Measurements from ENCODE around the gene POU6F2. TPM values are rescaled to one million over a fixed set of nuclear protein-coding genes. Genes with fewer than 3 reads are reported as not detected.

The POU6F2 gene
- total RNA-seq, 3 donors from 2014 or later = under 0.01 TPM; not detected in 2

DNA sequence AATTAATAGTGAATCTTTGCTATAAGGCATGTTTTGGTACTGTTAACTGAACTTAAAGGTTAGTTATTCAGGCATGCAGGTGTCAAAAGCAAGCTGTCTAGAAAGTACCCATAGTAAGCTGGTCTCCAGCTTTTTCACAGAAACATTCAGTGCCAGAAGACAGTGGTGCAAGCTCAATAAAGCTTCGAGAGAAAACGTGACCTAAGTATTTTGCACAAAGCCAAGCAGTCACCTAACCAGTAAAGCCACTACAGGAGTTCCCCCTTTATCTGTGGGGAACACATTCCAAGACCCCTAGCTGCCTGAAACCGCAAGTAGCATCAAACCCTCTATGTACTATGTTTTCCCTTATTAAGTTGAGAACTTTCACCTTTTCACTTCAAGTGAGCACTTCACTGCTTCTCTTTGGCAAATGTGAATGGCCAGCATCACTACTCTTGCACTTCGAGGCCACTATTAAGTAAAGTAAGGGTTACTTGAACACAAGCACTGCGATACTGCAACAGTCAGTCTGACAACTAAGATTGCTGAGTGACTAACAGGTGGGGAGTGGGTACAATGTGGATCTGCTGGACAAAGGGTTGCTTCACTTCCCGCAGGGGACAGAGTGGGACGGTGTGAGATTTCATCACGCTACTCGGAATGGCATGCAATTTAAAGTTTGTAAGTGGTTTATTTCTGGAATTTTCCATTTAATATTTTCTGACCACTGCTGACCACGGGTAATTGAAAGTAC is 334.7 kb downstream of the POU6F2 start:
- H3K27ac ChIP-seq = no peak overlapping the region
- TF ChIP-seq POLR2AphosphoS5 (IDR thresholded peaks at IDR 0.05) = no peak
- intact Hi-C loops (cut with DNase I; ENCODE audit: low total_unique reads) = no loop called here
- no peaks in the 10 kb centered on the region for H3K27me3 ChIP-seq
- H3K9me3 ChIP-seq = no peaks in the 10 kb centered on the region
- H3K4me3 ChIP-seq = no peak overlapping the region
- no peaks in the 10 kb centered on the region for H3K36me3 ChIP-seq
- no peak for DNase-seq (ENCODE audit: low spot score in 2 of 2)
- no peaks in the 10 kb centered on the region for H3K4me1 ChIP-seq

DNA sequence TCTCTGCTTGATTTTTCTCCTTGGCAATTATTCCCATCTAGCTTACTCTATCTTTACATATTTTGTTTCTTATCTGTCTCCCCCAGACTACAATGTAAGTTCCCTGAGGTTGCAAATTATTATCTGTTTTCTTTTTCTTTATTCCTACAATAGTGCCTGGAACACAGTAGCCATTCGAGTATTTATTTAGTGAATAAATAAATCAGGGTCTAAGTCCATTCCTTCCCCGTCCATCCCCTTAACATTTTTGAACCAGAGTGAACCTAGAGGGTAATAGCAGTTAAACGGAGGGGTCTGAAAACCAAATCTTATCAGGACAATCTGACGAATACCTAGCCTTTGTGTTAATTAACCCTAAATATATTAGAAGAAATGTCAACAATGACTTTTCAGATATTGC is 335.7 kb downstream of the POU6F2 start:
- H3K27ac ChIP-seq = no peak overlapping the region
- H3K9me3 ChIP-seq = no peaks in the 10 kb centered on the region
- H3K36me3 ChIP-seq = no peaks in the 10 kb centered on the region
- no peak for DNase-seq (ENCODE audit: low spot score in 2 of 2)
- no peak overlapping the region for H3K4me3 ChIP-seq
- no peaks in the 10 kb centered on the region for H3K27me3 ChIP-seq
- TF ChIP-seq, protein P1, sequence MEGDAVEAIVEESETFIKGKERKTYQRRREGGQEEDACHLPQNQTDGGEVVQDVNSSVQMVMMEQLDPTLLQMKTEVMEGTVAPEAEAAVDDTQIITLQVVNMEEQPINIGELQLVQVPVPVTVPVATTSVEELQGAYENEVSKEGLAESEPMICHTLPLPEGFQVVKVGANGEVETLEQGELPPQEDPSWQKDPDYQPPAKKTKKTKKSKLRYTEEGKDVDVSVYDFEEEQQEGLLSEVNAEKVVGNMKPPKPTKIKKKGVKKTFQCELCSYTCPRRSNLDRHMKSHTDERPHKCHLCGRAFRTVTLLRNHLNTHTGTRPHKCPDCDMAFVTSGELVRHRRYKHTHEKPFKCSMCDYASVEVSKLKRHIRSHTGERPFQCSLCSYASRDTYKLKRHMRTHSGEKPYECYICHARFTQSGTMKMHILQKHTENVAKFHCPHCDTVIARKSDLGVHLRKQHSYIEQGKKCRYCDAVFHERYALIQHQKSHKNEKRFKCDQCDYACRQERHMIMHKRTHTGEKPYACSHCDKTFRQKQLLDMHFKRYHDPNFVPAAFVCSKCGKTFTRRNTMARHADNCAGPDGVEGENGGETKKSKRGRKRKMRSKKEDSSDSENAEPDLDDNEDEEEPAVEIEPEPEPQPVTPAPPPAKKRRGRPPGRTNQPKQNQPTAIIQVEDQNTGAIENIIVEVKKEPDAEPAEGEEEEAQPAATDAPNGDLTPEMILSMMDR (IDR thresholded peaks at IDR 0.05) = no peak
- no peak for TF ChIP-seq POLR2A (IDR thresholded peaks at IDR 0.05)
- no peak for TF ChIP-seq POLR2AphosphoS5 (IDR thresholded peaks at IDR 0.05)
- no peaks in the 10 kb centered on the region for H3K4me1 ChIP-seq
- intact Hi-C loops (cut with DNase I; ENCODE audit: low total_unique reads) = no loop called here

DNA sequence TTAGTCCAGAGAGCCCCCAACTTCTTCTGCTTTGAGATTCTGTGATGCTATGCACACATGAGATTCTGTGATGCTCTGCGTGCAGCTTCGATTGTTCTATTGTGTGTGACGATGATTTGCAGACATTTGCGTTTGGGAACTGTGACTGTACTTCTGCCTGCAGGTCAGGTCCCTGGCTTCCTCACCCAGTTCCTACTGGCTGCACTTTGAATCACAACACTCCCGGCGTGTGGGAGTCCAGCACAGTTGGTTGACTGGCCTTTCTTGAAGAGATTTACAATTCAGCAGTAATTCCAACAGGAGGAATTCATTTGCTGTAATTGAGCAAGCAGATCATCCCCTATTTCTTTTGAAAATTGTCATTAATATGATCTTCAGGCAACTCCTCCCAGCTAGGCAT is 336.3 kb downstream of the POU6F2 start:
- intact Hi-C loops (cut with DNase I; ENCODE audit: low total_unique reads) = no loop called here
- Histone ChIP-seq H3K27ac (no peak overlapping the region), H3K4me3 (no peak overlapping the region), H3K36me3 (no peaks in the 10 kb centered on the region), H3K4me1 (no peaks in the 10 kb centered on the region), H3K9me3 (no peaks in the 10 kb centered on the region), H3K27me3 (no peaks in the 10 kb centered on the region)
- TF ChIP-seq, protein P1 (IDR thresholded peaks at IDR 0.05) = no peak
- TF ChIP-seq POLR2A (IDR thresholded peaks at IDR 0.05) (no peak), POLR2AphosphoS5 (IDR thresholded peaks at IDR 0.05) (no peak)
- DNase-seq (ENCODE audit: low spot score in 2 of 2) = no peak

DNA sequence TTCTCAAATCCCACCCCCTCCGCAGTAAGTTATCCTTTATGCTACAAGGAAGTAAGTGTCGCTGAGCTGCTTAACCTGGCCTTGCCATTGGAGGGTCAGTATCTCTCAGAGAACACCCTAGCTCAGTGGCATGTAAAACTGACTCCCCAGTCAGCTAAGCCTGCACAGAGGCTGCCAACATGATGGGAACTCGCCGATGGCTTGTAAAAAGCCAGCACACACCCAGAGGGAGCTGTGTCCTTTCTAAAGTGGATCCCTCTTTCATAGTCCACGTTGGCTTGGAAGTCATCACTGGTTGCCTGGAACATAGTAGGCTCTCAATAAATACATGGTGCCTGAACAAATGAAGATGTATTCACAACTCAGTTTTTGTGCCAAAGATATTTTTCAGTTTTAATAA is 339.4 kb downstream of the POU6F2 start:
- H3K36me3 ChIP-seq = no peaks in the 10 kb centered on the region
- no peaks in the 10 kb centered on the region for H3K9me3 ChIP-seq
- H3K4me3 ChIP-seq = no peak overlapping the region
- H3K27ac ChIP-seq = no peak overlapping the region
- no peak for DNase-seq (ENCODE audit: low spot score in 2 of 2)
- no peaks in the 10 kb centered on the region for H3K4me1 ChIP-seq
- no peaks in the 10 kb centered on the region for H3K27me3 ChIP-seq
- TF ChIP-seq, protein P1 (IDR thresholded peaks at IDR 0.05) = no peak
- TF ChIP-seq POLR2AphosphoS5 (IDR thresholded peaks at IDR 0.05) (no peak), POLR2A (IDR thresholded peaks at IDR 0.05) (no peak)
- intact Hi-C loops (cut with DNase I; ENCODE audit: low total_unique reads) = no loop called here

DNA sequence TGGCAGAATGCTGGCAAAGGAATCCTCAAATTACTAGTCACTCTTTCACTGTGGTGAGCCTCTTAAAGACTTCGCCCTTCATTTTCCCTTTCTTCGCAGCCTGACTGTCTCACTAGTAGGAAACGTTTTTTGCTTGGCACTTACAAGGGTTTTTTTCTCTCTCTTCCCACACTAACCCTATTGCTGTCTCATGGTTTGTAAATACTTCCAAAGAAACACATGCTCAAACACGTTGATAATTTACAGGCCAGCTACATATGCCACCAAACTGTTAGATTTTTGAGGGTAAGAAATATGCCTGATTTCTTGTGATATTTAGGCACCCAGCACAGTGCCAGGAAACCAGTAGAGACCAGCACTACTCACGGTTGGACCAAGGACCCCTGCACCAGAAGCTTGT is 340.2 kb downstream of the POU6F2 start:
- Histone ChIP-seq H3K4me1 (no peaks in the 10 kb centered on the region), H3K27ac (no peak overlapping the region), H3K9me3 (no peaks in the 10 kb centered on the region), H3K27me3 (no peaks in the 10 kb centered on the region), H3K36me3 (no peaks in the 10 kb centered on the region), H3K4me3 (no peak overlapping the region)
- TF ChIP-seq POLR2A (IDR thresholded peaks at IDR 0.05) (no peak), POLR2AphosphoS5 (IDR thresholded peaks at IDR 0.05) (no peak)
- TF ChIP-seq, protein P1 (IDR thresholded peaks at IDR 0.05) = no peak
- intact Hi-C loops (cut with DNase I; ENCODE audit: low total_unique reads) = no loop called here
- DNase-seq (ENCODE audit: low spot score in 2 of 2) = no peak

Measured in breast epithelium (tissue), 4 donors.